ENCODE data around the gene PPP2R5C.

PPP2R5C gene

GRCh38 chr14:101926085-101926484 lies 164.6 kb downstream of the PPP2R5C start:
- no peaks in the 10 kb centered on the region for H3K27me3 ChIP-seq (ENCODE audit: control insufficient read depth, low read length)
- no peak overlapping the region for H3K4me3 ChIP-seq (ENCODE audit: low read length)
- no peak overlapping the region for H3K27ac ChIP-seq (ENCODE audit: low read depth, low read length)
- H3K9me3 ChIP-seq (ENCODE audit: control insufficient read depth, insufficient read depth, low read length), result no peaks in the 10 kb centered on the region
- no peaks in the 10 kb centered on the region for H4K20me1 ChIP-seq (ENCODE audit: control insufficient read depth, insufficient read depth, low read depth, low read length)
- TF ChIP-seq EZH2phosphoT487 (IDR thresholded peaks at IDR 0.05; ENCODE audit: borderline replicate concordance, low read length), result no peak
- TF ChIP-seq, protein P1, sequence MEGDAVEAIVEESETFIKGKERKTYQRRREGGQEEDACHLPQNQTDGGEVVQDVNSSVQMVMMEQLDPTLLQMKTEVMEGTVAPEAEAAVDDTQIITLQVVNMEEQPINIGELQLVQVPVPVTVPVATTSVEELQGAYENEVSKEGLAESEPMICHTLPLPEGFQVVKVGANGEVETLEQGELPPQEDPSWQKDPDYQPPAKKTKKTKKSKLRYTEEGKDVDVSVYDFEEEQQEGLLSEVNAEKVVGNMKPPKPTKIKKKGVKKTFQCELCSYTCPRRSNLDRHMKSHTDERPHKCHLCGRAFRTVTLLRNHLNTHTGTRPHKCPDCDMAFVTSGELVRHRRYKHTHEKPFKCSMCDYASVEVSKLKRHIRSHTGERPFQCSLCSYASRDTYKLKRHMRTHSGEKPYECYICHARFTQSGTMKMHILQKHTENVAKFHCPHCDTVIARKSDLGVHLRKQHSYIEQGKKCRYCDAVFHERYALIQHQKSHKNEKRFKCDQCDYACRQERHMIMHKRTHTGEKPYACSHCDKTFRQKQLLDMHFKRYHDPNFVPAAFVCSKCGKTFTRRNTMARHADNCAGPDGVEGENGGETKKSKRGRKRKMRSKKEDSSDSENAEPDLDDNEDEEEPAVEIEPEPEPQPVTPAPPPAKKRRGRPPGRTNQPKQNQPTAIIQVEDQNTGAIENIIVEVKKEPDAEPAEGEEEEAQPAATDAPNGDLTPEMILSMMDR (IDR thresholded peaks at IDR 0.05; ENCODE audit: low read depth, low read length, poor library complexity, severe bottlenecking), result no peak
- H3K9me2 ChIP-seq (replicated peaks; ENCODE audit: control insufficient read depth, low read length), result no peaks in the 10 kb centered on the region
- H3K36me3 ChIP-seq (ENCODE audit: control insufficient read depth, low read length), result peaks cover 5% of the 10 kb centered on the region; the same call in 1 of the 2 replicates
- no peaks in the 10 kb centered on the region for H3K4me1 ChIP-seq (ENCODE audit: control insufficient read depth, low read length)
- H3F3A ChIP-seq (ENCODE audit: control insufficient read depth, insufficient read depth), result 0 out of 2 replicates have a peak, but pooled peaks cover 2% of the 10 kb centered on the region
- H3K4me2 ChIP-seq (ENCODE audit: low read length), result no peak overlapping the region
- H3K79me2 ChIP-seq (ENCODE audit: control insufficient read depth, low read length), result no peaks in the 10 kb centered on the region

DNA sequence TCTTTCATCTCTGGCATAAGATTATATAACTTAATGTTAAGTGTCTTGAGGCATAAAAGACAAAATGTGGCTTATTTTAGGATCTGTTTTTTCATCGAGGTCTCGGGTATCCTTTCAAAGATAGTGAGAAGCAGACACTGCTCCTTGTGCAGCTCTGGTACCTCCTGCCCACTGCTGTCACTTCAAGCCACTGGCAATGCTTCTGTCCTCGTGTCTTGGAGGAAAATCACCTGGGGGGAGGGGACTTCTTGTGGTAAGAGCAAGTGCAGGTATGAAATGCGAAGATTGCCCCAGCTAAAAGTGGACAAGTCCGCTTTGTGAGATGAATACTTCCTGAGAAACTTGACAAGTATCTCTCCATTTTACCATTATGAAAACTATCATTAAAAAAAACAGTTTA lies 165.1 kb downstream of the PPP2R5C start:
- Histone ChIP-seq H3K27me3 (ENCODE audit: control insufficient read depth, low read length) (no peaks in the 10 kb centered on the region), H3K36me3 (ENCODE audit: control insufficient read depth, low read length) (peaks cover 5% of the 10 kb centered on the region; the same call in 1 of the 2 replicates), H3K79me2 (ENCODE audit: control insufficient read depth, low read length) (no peaks in the 10 kb centered on the region), H3F3A (ENCODE audit: control insufficient read depth, insufficient read depth) (0 out of 2 replicates have a peak, but pooled peaks cover 2% of the 10 kb centered on the region), H4K20me1 (ENCODE audit: control insufficient read depth, insufficient read depth, low read depth, low read length) (no peaks in the 10 kb centered on the region), H3K4me2 (ENCODE audit: low read length) (no peak overlapping the region), H3K27ac (ENCODE audit: low read depth, low read length) (no peak overlapping the region), H3K9me2 (replicated peaks; ENCODE audit: control insufficient read depth, low read length) (no peaks in the 10 kb centered on the region), H3K9me3 (ENCODE audit: control insufficient read depth, insufficient read depth, low read length) (no peaks in the 10 kb centered on the region), H3K4me3 (ENCODE audit: low read length) (no peak overlapping the region), H3K4me1 (ENCODE audit: control insufficient read depth, low read length) (no peaks in the 10 kb centered on the region)
- TF ChIP-seq EZH2phosphoT487 (IDR thresholded peaks at IDR 0.05; ENCODE audit: borderline replicate concordance, low read length), result no peak
- TF ChIP-seq, protein P1 (IDR thresholded peaks at IDR 0.05; ENCODE audit: low read depth, low read length, poor library complexity, severe bottlenecking), result no peak

- Histone ChIP-seq H4K20me1 (ENCODE audit: control insufficient read depth, insufficient read depth, low read depth, low read length) (no peaks in the 10 kb centered on the region), H3K4me3 (ENCODE audit: low read length) (no peak overlapping the region), H3F3A (ENCODE audit: control insufficient read depth, insufficient read depth) (0 out of 2 replicates have a peak, but pooled peaks cover 2% of the 10 kb centered on the region), H3K9me2 (replicated peaks; ENCODE audit: control insufficient read depth, low read length) (no peaks in the 10 kb centered on the region), H3K4me2 (ENCODE audit: low read length) (no peak overlapping the region), H3K27me3 (ENCODE audit: control insufficient read depth, low read length) (no peaks in the 10 kb centered on the region), H3K36me3 (ENCODE audit: control insufficient read depth, low read length) (peaks cover 4% of the 10 kb centered on the region; the same call in 1 of the 2 replicates), H3K4me1 (ENCODE audit: control insufficient read depth, low read length) (no peaks in the 10 kb centered on the region), H3K27ac (ENCODE audit: low read depth, low read length) (no peak overlapping the region), H3K79me2 (ENCODE audit: control insufficient read depth, low read length) (no peaks in the 10 kb centered on the region), H3K9me3 (ENCODE audit: control insufficient read depth, insufficient read depth, low read length) (no peaks in the 10 kb centered on the region)
- TF ChIP-seq, protein P1 (IDR thresholded peaks at IDR 0.05; ENCODE audit: low read depth, low read length, poor library complexity, severe bottlenecking), result no peak
- TF ChIP-seq EZH2phosphoT487 (IDR thresholded peaks at IDR 0.05; ENCODE audit: borderline replicate concordance, low read length), result no peak
These were observed 166.3 kb downstream of the PPP2R5C start for GRCh38 chr14:101927859-101928258.

Measured in DOHH2 (cell line).